IMR-90 (cell line): ENCODE measurements around the gene LGI4.

Experiments
- CHD1 ChIP-seq: IDR thresholded peaks from 2 replicates; pipeline ENCODE4 v1.6.1; 2012; ENCODE audit warnings: low read depth, low read length, improper control_type of control experiment
- POLR2A ChIP-seq: IDR thresholded peaks from 2 replicates; pipeline ENCODE4 v1.6.1; 2012; ENCODE audit warnings: mild to moderate bottlenecking, low read depth, low read length
- TF ChIP-seq, protein P1 (sequence below): conservative IDR thresholded peaks from 2 replicates; pipeline ENCODE4 v1.5.1; 2012; ENCODE audit warnings: mild to moderate bottlenecking, low read depth, low read length, improper control_type of control experiment

DNA sequence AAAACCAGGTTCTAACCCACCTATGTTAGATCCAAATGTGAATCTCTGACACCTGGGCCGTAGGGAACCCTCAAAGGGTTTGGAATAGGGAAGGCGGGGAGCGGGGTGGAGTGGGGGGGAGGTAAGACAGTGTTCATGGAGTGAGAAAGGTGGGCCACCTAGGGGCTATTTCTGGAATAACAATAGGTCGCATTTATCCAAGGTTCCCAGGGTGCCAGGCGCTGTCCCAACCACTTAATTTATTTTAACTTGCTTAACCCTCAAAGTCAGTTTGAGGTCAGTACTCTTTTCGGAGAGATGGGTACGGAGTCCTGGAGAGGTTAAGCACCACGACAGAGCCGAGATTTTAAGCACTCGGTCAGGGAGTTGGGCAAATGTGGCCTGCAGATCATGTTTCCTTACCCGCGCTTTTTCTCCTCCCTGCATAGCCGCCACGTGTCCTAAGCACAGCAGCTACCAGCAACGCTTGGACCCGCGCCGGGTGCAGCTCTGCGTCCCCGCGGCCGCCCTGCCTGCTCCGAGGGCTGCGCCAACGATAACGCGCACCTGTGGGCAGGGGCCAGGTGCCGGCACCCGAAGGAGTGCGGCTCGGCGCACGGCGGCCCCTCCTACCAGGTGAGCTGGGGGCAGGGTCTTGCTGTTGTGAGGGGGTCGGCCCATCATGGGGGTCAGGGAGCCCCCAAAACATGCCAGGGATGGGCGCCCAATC, 44.2 kb downstream of the LGI4 start:
- TF ChIP-seq, protein P1, sequence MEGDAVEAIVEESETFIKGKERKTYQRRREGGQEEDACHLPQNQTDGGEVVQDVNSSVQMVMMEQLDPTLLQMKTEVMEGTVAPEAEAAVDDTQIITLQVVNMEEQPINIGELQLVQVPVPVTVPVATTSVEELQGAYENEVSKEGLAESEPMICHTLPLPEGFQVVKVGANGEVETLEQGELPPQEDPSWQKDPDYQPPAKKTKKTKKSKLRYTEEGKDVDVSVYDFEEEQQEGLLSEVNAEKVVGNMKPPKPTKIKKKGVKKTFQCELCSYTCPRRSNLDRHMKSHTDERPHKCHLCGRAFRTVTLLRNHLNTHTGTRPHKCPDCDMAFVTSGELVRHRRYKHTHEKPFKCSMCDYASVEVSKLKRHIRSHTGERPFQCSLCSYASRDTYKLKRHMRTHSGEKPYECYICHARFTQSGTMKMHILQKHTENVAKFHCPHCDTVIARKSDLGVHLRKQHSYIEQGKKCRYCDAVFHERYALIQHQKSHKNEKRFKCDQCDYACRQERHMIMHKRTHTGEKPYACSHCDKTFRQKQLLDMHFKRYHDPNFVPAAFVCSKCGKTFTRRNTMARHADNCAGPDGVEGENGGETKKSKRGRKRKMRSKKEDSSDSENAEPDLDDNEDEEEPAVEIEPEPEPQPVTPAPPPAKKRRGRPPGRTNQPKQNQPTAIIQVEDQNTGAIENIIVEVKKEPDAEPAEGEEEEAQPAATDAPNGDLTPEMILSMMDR = peak; percentile 66
- no peak for TF ChIP-seq CHD1
- no peak for TF ChIP-seq POLR2A
